Adrenal gland (tissue), 12 donors: ENCODE data around the gene COPZ2. TPM values are rescaled to one million over a fixed set of nuclear protein-coding genes. Genes with fewer than 3 reads are reported as not detected.
A peak's percentile ranks its signal among the peaks of the same experiment; 100 is the strongest.
"Not testable (repeated sequence)": the region's sequence is repeated elsewhere in the genome, so short reads cannot be mapped to it uniquely, and the experiment has no call there.

ENCODE experiments used
- DNase-seq, 7 donors: peaks; one replicate each; pipeline ENCODE4 v3.0.0-alpha.2; 2019 to 2020
- H3K27ac ChIP-seq, 5 donors: fragments of 200-600 bp; sonication (generic) in 4 of 5; 1 replicate in 3 of 5; 2 replicates in 2 of 5; pipeline versions ENCODE4 v1.5.1 to v1.8.0; 2016 to 2020; ENCODE audit warnings: mild to moderate bottlenecking in 1 of 5
- H3K27me3 ChIP-seq: fragments of 200-600 bp; 2 replicates; pipeline ENCODE4 v1.8.0; 2021
- H3K36me3 ChIP-seq, 2 donors: fragments of 200-600 bp; replicated peaks in 1 of 2; 1 replicate in 1 of 2; 2 replicates in 1 of 2; pipeline versions ENCODE4 v1.5.1 to v1.8.0; 2018 to 2022
- H3K4me1 ChIP-seq, 2 donors: fragments of 200-600 bp; replicated peaks in 1 of 2; 1 replicate in 1 of 2; 2 replicates in 1 of 2; pipeline versions ENCODE4 v1.5.1 to v1.8.0; 2018 to 2021
- H3K4me3 ChIP-seq, 4 donors: fragments of 200-600 bp; sonication (generic) in 3 of 4; one replicate each; pipeline ENCODE4 v1.5.1; 2016 to 2018
- H3K9me3 ChIP-seq, 3 donors: fragments of 200-600 bp; sonication (generic) in 1 of 3; replicated peaks in 1 of 3; 1 replicate in 2 of 3; 2 replicates in 1 of 3; pipeline versions ENCODE4 v1.5.1 to v1.8.0; 2016 to 2021
- CTCF ChIP-seq, 6 experiments: fragments of 450-650 bp in 4 of 6; fragments of 200-600 bp in 2 of 6; sonication (generic) in 1 of 6; IDR thresholded peaks; 1 replicate in 5 of 6; 2 replicates in 1 of 6; pipeline versions ENCODE4 v1.5.1 to v1.8.0; 2016 to 2021; ENCODE audit warnings: antibody characterized with exemption in 6 of 6, mild to moderate bottlenecking in 2 of 6, moderate library complexity in 1 of 6
- POLR2A ChIP-seq, 2 donors: fragments of 450-650 bp; IDR thresholded peaks; one replicate each; pipeline ENCODE4 v1.6.1; 2017; ENCODE audit warnings: antibody characterized with exemption in 2 of 2, mild to moderate bottlenecking in 2 of 2, moderate library complexity in 1 of 2
- WGBS, 4 donors: extraction: QIAGEN DNeasy Blood & Tissue Kit in 2 of 4; methylation state at CpG; one replicate each; pipeline versions ENCODE4 v1.1.5 to v1.1.7; 2013 to 2017; 5-methylcytosine and 5-hydroxymethylcytosine counted together
- intact Hi-C, 2 donors: fragments of 100-400 bp; cut with DNase I; formaldehyde crosslinking; loops; one replicate each; pipeline versions ENCODE4 v1.14.1 to v1.15.0; 2022 to 2023
- polyA plus RNA-seq, 3 donors: library from polyadenylated mRNA; stranded (reverse); fragments of 200-250 nt in 2 of 3; fragments of 350-450 nt in 1 of 3; fragmentation: Illumina TruSeq in 1 of 3; extraction: RNeasy Lipid Tissue Mini Kit (QIAGEN cat#74804) in 1 of 3; gene quantifications; one replicate each; pipeline ENCODE4 v1.2.3, GENCODE V29; 2013 to 2014
- total RNA-seq, 9 donors: library from RNA; depleted of rRNA in 4 of 9; stranded (reverse); fragments of >200 nt in 4 of 9; fragments of 120-200 nt in 1 of 9; fragmentation: NEBNext Ultra II Directional in 1 of 9; extraction: Animal tissue kit (Norgen Biotek cat#: 25700) in 1 of 9; gene quantifications; one replicate each; pipeline versions ENCODE4 v1.1.0 to v1.2.4, GENCODE V29; 2013 to 2023
- donor health status: healthy with polysubstance abuse.
- donor health status: Bipolar disorder and iron deficiency.
- donor health status: DM: yes; HTN: yes; CAD: no.
- donor health status: DM: no; HTN: no; CAD: no.
- donor health status: DM: no; HTN: no; CAD: no.
- donor health status: DM: yes; HTN: yes; CAD: no.

The COPZ2 gene
- total and polyA plus RNA-seq, 12 donors, result 16.3 to 60.1 (median 42.4) TPM

GRCh38 chr17:48074322-48075081 is 36.9 kb upstream of the COPZ2 start:
- 70 to 77% (median 71%) methylated on average over 7 of the region's 7 CpGs for WGBS, 4 donors
- intact Hi-C loops, result loop anchor here (5.0 kb wide), 2 partner anchors 47 to 53 kb away; no protein-coding TSS in a partner anchor
- DNase-seq, result peak; percentile 81 to 96 (median 86)
- Histone ChIP-seq H3K4me1 (peaks cover 0 to 7% of the 10 kb centered on the region in 2 donors), H3K27ac (peak overlapping the region in 2 of 5 donors; percentile 35 to 89), H3K4me3 (no peak overlapping the region), H3K36me3 (peaks cover 0 to 17% of the 10 kb centered on the region in 2 donors), H3K27me3 (no peaks in the 10 kb centered on the region), H3K9me3 (no peaks in the 10 kb centered on the region)
- peak; percentile 77 to 95 (median 92) for TF ChIP-seq CTCF (IDR thresholded peaks at IDR 0.05)
- no peak for TF ChIP-seq POLR2A (IDR thresholded peaks at IDR 0.05)

- H3K4me1 ChIP-seq, H3K27me3 ChIP-seq, H3K4me3 ChIP-seq, DNase-seq, H3K9me3 ChIP-seq, intact Hi-C loops: not testable (repeated sequence)
- 59 to 84% (median 76%) methylated on average over 5 of the region's 5 CpGs for WGBS, 4 donors
- H3K27ac ChIP-seq, result peak overlapping the region in 2 of 5 donors; percentile 35 to 89
- peaks cover 0 to 19% of the 10 kb centered on the region in 2 donors for H3K36me3 ChIP-seq
These were observed 36.0 kb upstream of the COPZ2 start for GRCh38 chr17:48073566-48074094.

GRCh38 chr17:48072811-48073210 is 35.2 kb upstream of the COPZ2 start:
- intact Hi-C loops, H3K9me3 ChIP-seq, DNase-seq, H3K27me3 ChIP-seq, H3K27ac ChIP-seq, H3K4me3 ChIP-seq: not testable (repeated sequence)
- 87 to 95% (median 92%) methylated on average over 9 of the region's 9 CpGs for WGBS, 4 donors
- H3K36me3 ChIP-seq, result peaks cover 0 to 27% of the 10 kb centered on the region in 2 donors
- peaks cover under 1 to 17% of the 10 kb centered on the region in 2 donors for H3K4me1 ChIP-seq

GRCh38 chr17:48071654-48072053 is 34.1 kb upstream of the COPZ2 start:
- peak in 3 of 7 donors; percentile 51 to 80 (median 54) for DNase-seq
- Histone ChIP-seq H3K36me3 (peaks cover 0 to 27% of the 10 kb centered on the region in 2 donors), H3K9me3 (no peaks in the 10 kb centered on the region), H3K27ac (peak overlapping the region in 3 of 5 donors; percentile 31 to 49 (median 34)), H3K4me1 (peaks cover 10 to 25% of the 10 kb centered on the region in 2 donors), H3K4me3 (no peak overlapping the region), H3K27me3 (no peaks in the 10 kb centered on the region)
- no peak for TF ChIP-seq CTCF (IDR thresholded peaks at IDR 0.05)
- TF ChIP-seq POLR2A (IDR thresholded peaks at IDR 0.05), result no peak
- intact Hi-C loops, result no loop called here
- WGBS, 4 donors, result 43 to 63% (median 51%) methylated on average over 2 of the region's 2 CpGs

- Histone ChIP-seq H3K27ac (no peak overlapping the region), H3K27me3 (no peaks in the 10 kb centered on the region), H3K4me3 (no peak overlapping the region), H3K9me3 (no peaks in the 10 kb centered on the region), H3K36me3 (peaks cover 0 to 20% of the 10 kb centered on the region in 2 donors), H3K4me1 (peaks cover 22 to 39% of the 10 kb centered on the region in 2 donors)
- DNase-seq, result no peak
- intact Hi-C loops, result no loop called here
- WGBS, 4 donors, result 51 to 67% (median 56%) methylated on average over 2 of the region's 2 CpGs
- TF ChIP-seq POLR2A (IDR thresholded peaks at IDR 0.05) (no peak), CTCF (IDR thresholded peaks at IDR 0.05) (no peak)
These were observed 32.6 kb upstream of the COPZ2 start for GRCh38 chr17:48070195-48070594.
